HG03521 (cell line): ENCODE results near the gene JAK1.
"Not testable (repeated sequence)": the region's sequence is repeated elsewhere in the genome, so short reads cannot be mapped to it uniquely, and the experiment has no call there.

ENCODE experiments used
- ATAC-seq: cut with Tn5 transposase; IDR thresholded peaks from one replicate; pipeline ENCODE4 v1.9.1; 2021; ENCODE audit warnings: mild to moderate bottlenecking, moderate library complexity; ENCODE audit not compliant: unreplicated experiment

JAK1 gene

GRCh38 chr1:64950284-64950809 is 16.0 kb downstream of the JAK1 start:
- ATAC-seq = no peak

DNA sequence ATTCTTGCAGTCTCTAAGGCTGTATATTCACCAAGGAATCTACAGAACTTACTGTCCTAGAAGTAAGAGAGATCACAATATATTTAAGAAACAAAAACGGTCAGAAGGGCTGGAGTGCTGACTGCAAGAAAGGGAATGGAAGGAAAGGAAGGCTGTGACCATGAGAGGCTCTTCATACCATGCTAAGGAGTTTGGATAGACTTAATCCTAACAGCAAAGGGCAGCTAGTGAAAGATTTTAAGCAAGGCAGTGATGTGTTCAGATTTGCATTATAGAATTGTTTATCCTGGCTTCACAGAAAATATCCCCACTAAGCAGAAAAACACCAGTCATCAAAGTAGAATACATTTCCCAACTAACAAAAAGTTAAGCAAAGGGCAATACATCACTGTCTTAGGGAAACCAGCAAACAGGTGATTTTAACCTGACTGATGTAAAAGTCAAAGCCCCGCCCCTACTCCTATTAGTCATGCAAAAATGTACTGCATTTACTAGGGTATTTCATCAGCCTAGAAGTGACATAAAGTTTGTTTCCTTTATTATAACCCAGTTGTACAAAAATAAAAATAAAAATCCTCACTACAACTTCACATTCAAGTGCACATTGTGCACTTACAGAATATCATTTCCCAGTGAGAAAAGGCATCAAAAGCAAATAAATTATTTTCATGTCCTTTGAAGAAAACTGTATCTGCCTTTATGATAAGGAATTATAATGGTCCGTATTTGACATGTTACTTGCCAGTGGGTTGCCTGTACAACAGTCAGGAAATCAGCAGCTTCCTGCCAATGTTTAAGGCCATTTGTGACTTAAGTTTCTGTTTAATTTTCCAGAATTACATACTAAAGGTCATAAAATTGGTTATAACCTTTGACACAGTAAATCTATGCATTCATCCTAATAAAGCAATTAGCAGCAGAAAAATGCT is 17.2 kb downstream of the JAK1 start:
- ATAC-seq = no peak

DNA sequence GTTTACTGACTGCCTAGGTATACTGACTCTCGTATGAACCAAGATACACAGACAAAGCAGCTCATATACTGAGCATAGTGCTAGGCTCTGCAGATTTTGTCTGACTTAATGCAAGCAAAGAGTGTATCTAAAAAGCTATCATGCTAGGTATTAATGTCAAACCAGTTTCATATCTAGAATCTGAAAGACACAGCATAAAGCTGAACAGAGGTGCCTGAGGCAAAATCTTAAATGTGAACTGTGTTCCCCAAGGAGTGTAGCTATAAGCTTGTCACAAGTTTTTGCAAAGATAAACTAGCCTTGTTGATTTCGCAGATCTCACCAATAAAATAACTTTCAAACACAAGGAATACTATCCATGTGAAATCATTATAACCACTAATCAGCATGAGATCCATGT is 18.1 kb downstream of the JAK1 start:
- no peak for ATAC-seq

- ATAC-seq = no peak
Observed at GRCh38 chr1:64946916-64947315, 19.4 kb downstream of the JAK1 start.

DNA sequence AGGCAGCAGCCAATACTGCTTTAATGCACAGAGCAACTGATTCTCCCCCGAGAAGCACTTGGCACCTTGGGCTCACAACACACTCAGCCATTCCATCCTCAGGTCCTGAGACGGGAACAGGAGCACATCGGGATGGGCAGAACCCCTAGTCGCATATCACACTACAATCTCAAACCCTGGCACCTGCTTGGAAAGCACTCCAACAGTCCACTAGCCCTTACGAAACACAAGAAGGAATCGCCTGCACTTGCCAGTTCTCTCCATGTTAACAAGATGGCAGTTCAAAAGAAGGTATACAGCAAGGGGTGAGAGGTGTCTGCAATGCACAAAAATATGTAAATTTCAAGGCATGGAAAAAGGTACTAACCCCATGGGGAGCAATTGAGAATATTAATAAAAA is 21.4 kb downstream of the JAK1 start:
- ATAC-seq = no peak

DNA sequence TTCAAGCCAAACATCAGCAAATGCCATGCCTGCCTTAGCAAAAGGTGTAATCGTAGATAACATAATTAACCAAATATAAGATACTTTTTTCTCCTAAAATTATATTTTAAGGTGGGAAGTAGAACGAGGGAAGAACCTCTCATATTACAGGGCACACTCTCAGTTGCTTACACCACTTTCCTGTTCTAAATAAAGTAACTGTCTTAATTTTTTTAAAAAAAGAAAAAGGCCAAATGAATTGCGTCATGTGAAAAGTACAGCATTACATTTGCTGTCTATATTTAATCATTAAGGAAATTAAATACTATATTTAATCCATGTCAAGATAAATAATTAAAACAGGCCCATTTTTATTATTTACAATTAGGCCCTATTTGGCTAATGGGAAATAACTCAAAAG is 23.7 kb downstream of the JAK1 start:
- ATAC-seq = no peak

DNA sequence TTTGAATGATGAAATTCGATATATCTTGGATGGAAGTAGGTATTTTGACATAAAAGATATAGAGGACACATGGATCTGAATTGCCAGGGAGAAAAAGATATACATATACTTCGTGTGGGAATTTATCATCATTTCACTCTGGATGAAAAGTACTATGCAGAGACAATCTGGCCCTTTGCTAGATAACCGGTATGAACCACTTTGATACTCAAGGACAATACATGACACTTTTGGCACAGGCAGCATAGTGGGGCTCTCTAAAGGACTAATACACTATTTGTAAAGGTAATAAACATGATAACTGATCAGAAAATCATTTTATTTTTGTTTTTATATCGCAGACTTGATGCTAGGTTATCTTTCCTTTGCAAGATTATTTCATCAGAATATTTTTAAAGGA is 24.2 kb downstream of the JAK1 start:
- no peak for ATAC-seq

DNA sequence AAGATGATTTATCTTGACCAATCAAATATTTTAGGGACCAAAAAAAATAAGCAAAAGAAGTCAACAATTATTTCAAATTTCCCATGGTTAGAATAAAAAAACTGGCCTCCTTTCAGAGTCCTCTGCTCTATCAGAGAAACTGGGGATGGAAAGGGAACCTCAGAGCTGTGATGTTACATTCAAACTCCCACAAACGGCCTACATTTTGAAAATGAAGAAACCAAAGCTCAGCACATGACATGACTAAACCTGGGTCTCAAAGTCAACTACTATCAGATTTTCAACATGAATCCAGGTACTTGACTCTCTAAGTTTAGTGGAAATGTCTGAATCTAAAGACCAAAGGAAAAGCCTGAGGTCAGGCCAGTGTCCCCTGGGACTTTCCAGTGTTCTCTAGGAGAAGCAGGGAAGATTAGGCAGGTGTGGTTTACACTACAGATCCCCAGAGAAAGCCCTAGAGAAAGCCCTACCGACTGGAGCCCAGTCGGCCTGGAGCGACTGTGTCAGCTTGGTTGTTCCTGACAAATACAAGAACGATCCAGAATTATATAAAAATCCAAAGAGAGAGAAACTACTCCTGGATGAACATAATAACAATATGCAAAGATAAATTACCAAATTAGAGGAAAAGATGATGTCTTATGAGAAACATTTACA is 24.8 kb downstream of the JAK1 start:
- ATAC-seq = no peak

DNA sequence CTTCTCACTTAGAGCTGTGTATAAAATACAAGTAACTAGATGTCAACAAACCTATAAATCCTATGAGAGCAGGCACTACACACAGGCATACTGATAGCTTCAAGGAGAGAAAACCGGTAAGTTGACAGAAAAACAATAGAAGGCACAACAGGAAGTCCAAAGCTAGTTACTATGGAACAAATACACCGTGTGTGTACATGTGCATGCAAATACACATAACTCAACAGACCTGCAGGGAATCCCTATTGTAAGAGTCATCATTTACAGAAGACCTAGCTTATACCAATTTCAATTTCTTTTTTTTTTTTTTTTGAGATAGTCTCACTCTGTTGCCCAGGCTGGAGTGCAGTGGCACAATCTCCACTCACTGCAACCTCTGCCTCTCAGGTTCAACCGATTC is 26.3 kb downstream of the JAK1 start:
- no peak for ATAC-seq

DNA sequence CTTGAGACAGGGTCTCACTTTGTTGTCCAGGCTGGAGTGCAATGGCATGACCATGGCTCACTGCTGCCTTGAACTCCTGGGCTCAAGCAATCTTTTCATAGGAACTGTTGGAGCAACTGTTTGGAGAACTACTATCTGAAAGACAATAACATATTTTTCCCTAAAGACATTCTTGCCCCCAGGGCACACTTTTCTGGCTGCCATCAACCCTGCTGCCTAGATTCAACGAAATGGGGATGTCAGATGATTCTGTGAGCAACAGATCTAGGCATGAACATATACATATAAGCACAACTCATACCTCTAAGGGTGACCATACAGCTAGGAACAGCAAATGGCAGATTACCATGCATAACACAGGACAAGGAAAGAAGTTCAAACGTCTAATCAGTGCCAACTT is 27.4 kb downstream of the JAK1 start:
- ATAC-seq = no peak

DNA sequence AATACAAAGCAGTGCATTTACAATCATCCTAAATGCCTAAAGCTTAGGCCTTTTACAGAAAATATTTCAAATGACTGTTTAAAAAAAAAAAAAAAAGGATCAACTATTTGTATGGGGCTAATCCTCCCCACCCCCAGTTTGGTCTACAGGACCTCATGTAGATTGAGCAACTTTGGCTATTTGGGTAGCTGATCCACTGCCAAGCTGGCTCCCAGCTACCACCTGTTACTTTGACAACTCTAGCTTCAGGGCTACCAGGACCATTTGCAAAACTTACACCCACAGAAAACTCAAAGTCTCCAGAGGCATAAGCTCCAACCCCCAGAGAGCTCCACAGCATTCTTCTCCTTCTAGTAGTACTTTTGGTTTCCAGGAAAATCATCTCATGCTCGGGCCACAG is 29.4 kb downstream of the JAK1 start:
- no peak for ATAC-seq

DNA sequence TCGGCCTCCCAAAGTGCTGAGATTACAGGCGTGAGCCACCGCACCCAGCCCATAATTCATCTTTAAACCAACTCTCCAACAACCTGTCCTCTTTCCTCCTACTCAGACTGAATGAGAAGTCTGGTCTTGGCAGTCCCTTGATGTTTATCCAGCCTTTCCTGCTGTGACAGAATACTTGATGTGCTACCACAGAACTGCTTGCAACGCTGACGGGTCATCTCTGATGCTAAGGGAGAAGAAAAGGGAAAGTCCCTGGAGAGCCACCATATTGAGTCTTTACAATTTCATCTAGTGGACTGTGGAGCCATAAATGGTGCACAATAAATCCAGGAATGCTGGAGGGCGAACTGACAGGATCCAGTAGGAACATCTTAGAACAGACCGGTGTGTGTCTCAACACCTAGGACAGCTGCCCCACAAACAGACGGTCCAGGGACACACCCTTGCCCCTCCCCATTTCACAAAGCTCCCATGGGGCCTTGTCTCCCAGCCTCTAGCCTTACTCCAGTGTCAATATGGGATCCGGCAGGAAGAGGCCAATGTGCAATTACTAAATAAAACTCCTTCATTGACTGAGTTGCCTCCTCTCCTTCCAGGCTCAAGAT is 30.7 kb downstream of the JAK1 start:
- no peak for ATAC-seq

GRCh38 chr1:64934878-64935275 is 31.5 kb downstream of the JAK1 start:
- no peak for ATAC-seq

DNA sequence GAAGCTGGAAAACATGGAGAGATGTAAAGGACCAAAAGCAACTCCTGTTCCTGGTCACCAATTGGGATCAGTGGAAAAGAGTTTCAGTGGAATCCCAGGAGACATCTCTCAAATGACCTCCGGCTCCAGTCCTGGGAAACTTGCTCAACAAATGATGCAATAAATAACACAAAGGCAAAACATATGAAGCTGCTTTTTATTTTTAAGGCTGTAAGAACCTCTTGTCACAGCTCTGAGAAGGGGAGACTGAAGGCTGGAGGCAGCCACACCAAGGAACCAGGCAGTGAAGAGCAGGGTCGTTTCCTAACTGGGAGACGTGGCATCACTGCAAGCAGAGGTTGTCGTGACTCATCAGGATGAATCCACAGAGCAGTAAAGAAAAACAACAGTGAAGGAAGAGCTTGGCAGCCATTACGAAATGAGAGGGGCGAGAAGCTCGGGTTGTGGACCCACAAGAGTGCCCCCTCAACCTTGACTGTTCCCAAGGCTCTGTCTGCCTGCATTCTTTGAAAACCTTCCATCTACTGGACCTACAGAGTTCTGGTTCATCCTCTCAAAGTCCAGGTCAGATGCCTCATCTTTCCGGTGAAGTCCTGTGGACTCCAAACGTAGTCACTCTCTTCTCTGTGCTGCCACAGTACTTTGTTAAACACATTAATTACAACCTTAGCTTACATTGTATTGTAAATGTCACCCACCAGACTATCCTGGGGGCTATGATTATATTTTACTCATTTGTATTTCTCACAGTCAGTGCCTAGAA is 32.1 kb downstream of the JAK1 start:
- no peak for ATAC-seq

GRCh38 chr1:64933296-64934070 is 32.9 kb downstream of the JAK1 start:
- no peak for ATAC-seq

GRCh38 chr1:64932962-64933295 is 33.4 kb downstream of the JAK1 start:
- no peak for ATAC-seq

DNA sequence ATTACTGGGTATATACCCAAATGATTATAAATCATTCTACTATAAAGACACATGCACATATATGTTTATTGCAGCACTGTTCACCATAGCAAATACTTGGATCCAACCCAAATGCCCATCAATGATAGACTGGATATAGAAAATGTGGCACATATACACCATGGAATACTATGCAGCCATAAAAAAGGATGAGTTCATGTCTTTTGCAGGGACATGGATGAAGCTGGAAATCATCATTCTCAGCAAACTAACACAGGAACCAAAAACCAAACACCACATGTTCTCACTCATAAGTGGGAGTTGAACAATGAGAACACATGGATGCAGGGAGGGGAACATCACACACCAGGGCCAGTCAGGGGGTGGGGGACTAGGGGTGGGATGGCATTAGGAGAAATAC is 35.7 kb downstream of the JAK1 start:
- not testable (repeated sequence) for ATAC-seq

- no peak for ATAC-seq
Observed at GRCh38 chr1:64929221-64929620, 37.1 kb downstream of the JAK1 start.

GRCh38 chr1:64928325-64928724 is 38.0 kb downstream of the JAK1 start:
- no peak for ATAC-seq

- no peak for ATAC-seq
Observed at GRCh38 chr1:64925594-64925993, 40.8 kb downstream of the JAK1 start.
